Measurements from ENCODE around the gene ACOXL. TPM values are rescaled to one million over a fixed set of nuclear protein-coding genes. Genes with fewer than 3 reads are reported as not detected.

The ACOXL gene
- total and polyA plus RNA-seq, 2 of the 8 experiments (the other 6 are each of a cell fraction or from before 2014, with no cell fraction given) = 11.4 to 20.6 TPM

- DNase-seq (ENCODE audit: low read depth in 1 of 2, low spot score in 2 of 2) (no peak), FAIRE-seq (no peak)
- Histone ChIP-seq H4K91ac (replicated peaks; ENCODE audit: insufficient read length, low read length) (no peak overlapping the region), H3K36me3 (ENCODE audit: control insufficient read depth in 2 of 4, insufficient read depth in 4 of 4, low read length in 3 of 4) (no peaks in the 10 kb centered on the region), H3K79me2 (ENCODE audit: control insufficient read depth in 1 of 2, insufficient read depth in 2 of 2, low read length in 2 of 2) (no peaks in the 10 kb centered on the region), H3K56ac (replicated peaks; ENCODE audit: insufficient read length, low read depth, low read length) (no peak overlapping the region), H3K4me2 (ENCODE audit: insufficient read depth in 1 of 2, low read depth in 2 of 2, low read length in 2 of 2) (no peak overlapping the region), H3K79me1 (ENCODE audit: low read depth, low read length) (no peaks in the 10 kb centered on the region), H4K5ac (ENCODE audit: insufficient read length, low read depth, low read length) (no peak overlapping the region), H3K4me3 (ENCODE audit: extremely low read depth in 1 of 4, insufficient read depth in 2 of 4, low read depth in 3 of 4, low read length in 4 of 4) (no peak overlapping the region), H2BK5ac (ENCODE audit: low read depth, low read length) (no peak overlapping the region), H3K4me1 (replicated peaks in 1 of 4; ENCODE audit: control insufficient read depth in 3 of 4, insufficient read depth in 4 of 4, low read length in 3 of 4) (peaks cover 6 to 9% (median 7%) of the 10 kb centered on the region in 4 experiments), H3K9ac (replicated peaks in 1 of 4; ENCODE audit: extremely low read depth in 1 of 4, low read depth in 3 of 4, low read length in 3 of 4) (no peak overlapping the region), H2AK5ac (ENCODE audit: low read depth, low read length) (no peak overlapping the region), H4K8ac (ENCODE audit: extremely low read depth, insufficient read depth, low read length) (no peak overlapping the region), H3K27ac (ENCODE audit: low read depth, low read length) (no peak overlapping the region), H2BK20ac (ENCODE audit: low read length) (no peak overlapping the region), H3K23me2 (ENCODE audit: low read depth, low read length) (no peaks in the 10 kb centered on the region; the same call in 1 of the 2 replicates), H3K14ac (ENCODE audit: insufficient read length) (no peak overlapping the region), H3K18ac (ENCODE audit: extremely low read depth, low read length) (no peak overlapping the region), H4K20me1 (replicated peaks in 1 of 2; ENCODE audit: control insufficient read depth in 1 of 2, insufficient read depth in 2 of 2, low read length in 2 of 2) (no peaks in the 10 kb centered on the region), H3K23ac (ENCODE audit: insufficient read length) (no peak overlapping the region), H2BK12ac (ENCODE audit: low read depth, low read length) (no peak overlapping the region), H3K27me3 (replicated peaks in 1 of 4; ENCODE audit: control insufficient read depth in 3 of 4, extremely low read depth in 1 of 4, insufficient read depth in 3 of 4, low read length in 3 of 4) (no peaks in the 10 kb centered on the region), H3K4ac (replicated peaks; ENCODE audit: insufficient read length, low read depth, low read length) (no peak overlapping the region), H2BK15ac (ENCODE audit: low read length) (no peak overlapping the region), H2AFZ (ENCODE audit: low read length) (no peak overlapping the region), H3K9me3 (ENCODE audit: insufficient read depth in 2 of 2, low read depth in 1 of 2, low read length in 1 of 2) (no peaks in the 10 kb centered on the region), H2BK120ac (replicated peaks; ENCODE audit: low read depth, low read length) (no peak overlapping the region)
- CTCF ChIA-PET (ENCODE audit: partially characterized antibody) = interaction anchor here (0.5 to 2.0 kb wide), 5 partner anchors 10 to 262 kb away, joined by 3 to 6 read pairs (median 3); no protein-coding TSS in a partner anchor
- POLR2A ChIA-PET (ENCODE audit: partially characterized antibody) = interaction anchor here (1.2 kb wide), 1 partner anchor 19 kb away, joined by 5 read pairs; no protein-coding TSS in a partner anchor
- 88% methylated on average over 10 of the region's 10 CpGs; no CpG with 5 or more reads in 1 of the 2 experiments for WGBS, 2 experiments (ENCODE audit: extremely low coverage in 1 of 2, insufficient coverage in 1 of 2, insufficient read length in 1 of 2, insufficient replicate concordance in 2 of 2, low coverage in 1 of 2, low lambda C conversion rate in 2 of 2, missing lambda C conversion rate in 1 of 2)
- TF ChIP-seq MAX (IDR thresholded peaks at IDR 0.05) = no peak
- TF ChIP-seq ASH2L (IDR thresholded peaks at IDR 0.05; ENCODE audit: low read length) = no peak
- no peak for TF ChIP-seq GTF2F1 (IDR thresholded peaks at IDR 0.05; ENCODE audit: borderline replicate concordance, low read depth, low read length)
- no peak for TF ChIP-seq SAP30 (IDR thresholded peaks at IDR 0.05; ENCODE audit: insufficient read depth, insufficient replicate concordance, low read length)
- no peak for TF ChIP-seq HDAC6 (IDR thresholded peaks at IDR 0.05; ENCODE audit: low read depth, low read length)
- TF ChIP-seq CHD2 (IDR thresholded peaks at IDR 0.05; ENCODE audit: low read length) = no peak
- TF ChIP-seq FOSL1 (IDR thresholded peaks at IDR 0.05; ENCODE audit: insufficient read depth, low read depth, low read length) = no peak
- TF ChIP-seq BRCA1 (IDR thresholded peaks at IDR 0.05; ENCODE audit: low read depth, low read length) = no peak
- no peak for TF ChIP-seq JUN (IDR thresholded peaks at IDR 0.05; ENCODE audit: low read depth, low read length)
- TF ChIP-seq POLR2AphosphoS5 (IDR thresholded peaks at IDR 0.05; ENCODE audit: low read depth, low read length) = no peak
- TF ChIP-seq RAD21 (IDR thresholded peaks at IDR 0.05 in 1 of 2, conservative IDR thresholded peaks at IDR 0.05 in 1 of 2; ENCODE audit: low read depth in 2 of 2, low read length in 2 of 2) = no peak
- TF ChIP-seq NANOG (IDR thresholded peaks at IDR 0.05; ENCODE audit: insufficient read depth, low read depth, low read length, poor library complexity, severe bottlenecking) = no peak
Observed at GRCh38 chr2:110979471-110980338, 247.3 kb downstream of the ACOXL start.
